Middle frontal gyrus (tissue), 1 donor: ENCODE results near the gene ERG.

Experiments
- DNase-seq: peaks from one replicate; pipeline ENCODE4 v3.0.0-alpha.2; 2015; ENCODE audit warnings: low spot score; ENCODE audit errors: extremely low spot score

The ERG gene

DNA sequence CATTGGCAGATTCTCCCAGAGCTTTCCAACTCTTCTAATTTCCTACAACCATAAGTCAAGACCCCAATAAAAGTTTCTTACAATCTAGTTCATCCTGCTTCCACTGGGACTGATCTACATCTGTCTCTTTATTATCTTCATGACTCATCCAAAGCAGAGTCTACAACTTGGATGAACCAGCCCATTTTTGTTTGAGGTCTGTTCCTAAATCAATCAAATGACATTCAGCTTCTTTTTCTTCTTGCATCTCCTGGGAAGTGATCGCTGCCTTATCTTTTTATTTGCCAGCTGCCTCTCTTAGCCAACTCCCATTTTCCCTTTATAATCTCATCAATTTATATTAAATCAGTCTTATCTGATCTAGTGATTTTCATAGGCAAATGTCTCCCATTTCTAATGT lies 105.6 kb downstream of the ERG start:
- no peak for DNase-seq

DNA sequence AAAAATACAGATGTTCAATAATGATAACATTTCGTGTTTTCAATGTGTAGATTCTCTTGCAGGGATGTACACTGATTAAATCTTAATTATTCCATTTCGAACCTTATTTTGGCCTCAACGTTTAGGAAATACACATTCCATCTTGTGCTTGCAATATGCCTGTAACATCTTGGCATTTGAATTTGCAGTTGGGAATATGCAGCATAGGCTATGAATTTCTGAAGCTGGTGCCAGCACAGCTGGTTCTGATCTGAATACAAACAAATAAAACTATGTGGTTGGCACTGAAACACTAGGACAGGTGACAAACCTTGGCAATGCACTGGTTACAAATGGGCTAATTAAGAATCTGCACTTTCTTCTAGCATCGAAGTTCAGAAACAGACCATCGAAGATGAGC lies 108.4 kb downstream of the ERG start:
- no peak for DNase-seq

DNA sequence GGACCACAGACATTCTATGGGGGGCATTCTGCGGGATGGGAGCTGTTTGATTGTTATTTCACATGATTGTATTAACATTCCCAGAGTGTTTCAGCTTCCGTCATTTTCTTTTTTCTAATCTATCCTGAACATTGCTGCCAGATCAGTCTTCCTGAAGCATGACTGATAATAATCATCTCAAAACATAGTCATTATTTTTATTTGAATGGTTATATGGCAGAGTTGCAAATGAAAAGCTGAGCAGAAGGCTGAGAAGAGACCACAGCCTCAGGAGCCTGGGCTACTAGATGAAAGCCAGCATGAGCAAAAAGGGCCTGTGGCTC lies 109.0 kb downstream of the ERG start:
- no peak for DNase-seq

DNA sequence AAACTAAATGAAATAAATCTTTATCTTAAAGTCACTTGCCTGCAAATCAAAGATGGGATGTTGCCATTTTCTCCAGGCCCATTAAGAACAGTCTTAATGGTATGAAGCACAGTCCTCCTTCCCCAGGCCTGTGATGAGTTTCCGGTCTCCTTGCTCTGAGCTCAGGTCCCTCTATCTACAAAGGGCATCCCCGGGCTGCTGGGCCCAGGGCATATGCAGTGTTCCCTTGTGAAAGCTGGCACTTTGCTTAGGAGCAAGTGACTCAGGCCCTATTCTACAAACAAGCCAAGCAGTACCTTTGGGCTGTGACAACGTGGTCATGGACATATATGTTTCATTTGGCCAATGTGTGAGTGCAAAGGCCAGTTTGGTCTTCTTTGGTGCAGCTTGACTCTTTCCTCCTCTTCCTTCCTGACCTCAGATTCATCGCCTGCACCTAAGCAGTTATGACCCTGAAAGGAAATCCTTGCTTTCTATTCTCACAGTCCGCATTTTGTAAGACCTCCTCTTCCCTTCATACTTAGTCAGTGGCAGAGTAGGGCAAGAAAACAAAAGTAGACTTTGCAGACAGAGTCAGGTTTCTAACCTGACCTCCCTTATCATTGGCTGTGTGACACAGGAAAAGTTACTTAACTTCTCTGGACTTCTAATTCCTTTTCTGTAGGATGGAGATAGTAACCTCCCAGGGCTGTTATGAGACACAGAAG lies 109.5 kb downstream of the ERG start:
- DNase-seq = no peak

DNA sequence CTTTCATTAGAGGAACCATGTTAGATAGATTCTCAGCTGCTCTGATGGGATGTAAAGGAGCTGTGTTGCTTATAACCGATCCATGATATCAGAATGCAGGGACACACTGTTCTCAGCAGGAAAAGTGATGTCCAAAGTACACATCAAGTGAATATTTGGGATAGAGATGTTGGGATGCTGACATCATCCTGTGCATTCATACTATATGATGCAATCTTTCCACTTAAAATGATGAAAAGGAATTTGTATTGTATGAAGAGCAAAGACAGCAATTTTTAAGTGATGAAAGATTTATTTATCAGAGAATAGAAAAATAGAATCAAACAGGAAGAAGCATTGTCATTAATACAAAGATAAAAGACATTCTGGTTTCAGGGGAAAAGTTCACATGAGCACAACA lies 110.1 kb downstream of the ERG start:
- DNase-seq = no peak

DNA sequence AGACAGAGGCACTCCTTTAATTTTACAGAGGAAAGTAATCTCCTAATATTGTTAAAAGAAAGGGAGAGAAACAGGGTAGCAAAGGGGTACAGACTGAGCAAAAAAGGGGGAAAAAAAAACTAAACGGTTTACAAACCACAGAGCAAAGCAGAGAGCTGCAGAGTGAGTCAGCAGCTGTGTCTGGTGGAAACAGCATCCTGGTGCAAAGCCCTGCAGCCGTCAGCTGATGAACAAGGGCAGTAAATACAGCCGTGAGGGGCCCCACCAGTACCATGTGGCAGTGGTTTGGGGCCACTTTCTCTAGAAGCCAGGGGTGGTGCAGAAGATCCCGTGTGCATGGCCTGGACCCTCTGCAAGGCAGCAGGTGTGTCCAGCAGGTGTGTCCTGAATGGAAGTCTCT lies 111.3 kb downstream of the ERG start:
- DNase-seq = no peak

DNA sequence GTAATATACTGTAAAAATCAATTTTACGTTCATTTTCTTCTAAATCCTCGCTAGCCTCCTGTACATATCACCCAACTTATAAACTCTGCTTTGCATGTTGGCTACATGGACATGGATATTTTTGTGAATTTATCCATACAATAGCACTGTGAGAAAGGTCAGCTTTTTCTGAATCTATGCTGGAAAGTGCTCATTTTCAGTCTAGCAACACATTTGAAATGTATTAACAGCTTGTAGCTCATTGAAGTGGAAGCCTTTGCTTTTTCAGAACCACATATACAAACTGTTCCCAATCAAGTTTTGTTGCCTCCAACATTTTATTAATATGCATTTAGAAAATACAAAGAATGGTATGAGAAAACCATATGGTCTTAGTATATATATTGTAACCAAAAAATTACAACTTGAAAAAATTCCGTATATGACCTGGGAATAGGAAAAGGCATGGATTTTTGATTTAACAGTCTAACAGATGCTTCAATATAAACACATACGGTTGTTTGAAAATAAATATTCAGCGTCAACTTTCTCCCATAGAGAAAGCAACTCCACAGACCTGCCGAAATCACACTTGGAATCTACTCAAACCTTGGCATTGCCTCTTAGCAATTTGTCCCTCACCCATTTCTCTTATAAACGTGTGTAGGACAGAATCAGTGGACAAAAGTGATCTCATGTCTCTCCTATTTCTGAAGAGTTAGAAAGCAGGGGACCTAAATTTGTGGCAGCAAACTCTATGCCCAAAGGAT lies 112.7 kb downstream of the ERG start:
- DNase-seq = no peak

DNA sequence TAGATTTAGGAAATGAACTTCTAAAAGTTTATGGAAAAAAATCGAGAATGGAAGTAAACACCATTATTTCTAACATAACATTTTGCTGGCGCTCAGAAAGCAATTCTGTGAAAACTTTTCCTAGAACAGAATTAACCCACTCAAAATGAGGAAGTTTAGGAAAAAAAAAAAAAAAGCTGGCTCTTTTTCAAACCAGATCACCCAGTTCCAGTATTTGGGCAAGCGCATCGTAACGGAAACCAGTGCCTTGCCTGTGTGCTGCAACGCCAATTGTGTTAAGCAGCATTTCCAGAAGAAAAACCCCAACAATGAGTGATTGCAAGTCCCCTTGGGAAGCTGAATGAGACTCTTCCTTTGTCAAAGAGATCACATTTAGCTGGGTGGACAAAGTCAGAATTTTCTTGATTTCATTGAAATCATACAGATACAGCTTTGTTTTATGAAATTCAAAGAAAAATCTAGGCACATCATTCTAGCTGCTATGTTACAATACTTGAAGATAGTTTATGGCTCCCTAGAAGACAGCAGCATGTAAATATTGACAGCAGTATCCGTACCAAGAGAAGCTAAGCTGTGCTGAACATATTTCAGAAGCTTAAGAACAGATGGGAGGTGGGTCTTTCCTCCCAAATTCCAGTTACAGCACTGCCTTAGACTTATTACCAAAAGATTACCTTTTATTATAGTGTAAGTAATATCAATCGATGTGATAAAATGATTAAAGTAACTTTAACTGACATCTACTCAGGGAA lies 113.4 kb downstream of the ERG start:
- no peak for DNase-seq

DNA sequence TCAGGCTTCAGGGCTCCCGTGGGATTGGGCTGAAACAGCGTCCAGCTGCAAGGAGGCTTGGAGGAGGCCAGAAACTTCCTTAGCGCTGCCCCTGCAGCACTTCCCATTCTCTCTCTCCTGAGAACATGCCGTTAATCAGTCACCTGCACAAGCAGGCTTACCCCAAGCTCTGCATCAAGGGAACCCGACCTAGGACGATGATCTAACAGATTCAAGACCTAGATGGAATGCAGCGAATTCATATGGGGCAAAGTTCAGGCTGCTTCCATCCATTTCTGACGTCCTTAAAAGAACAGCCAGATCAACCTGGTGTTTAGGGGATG lies 114.1 kb downstream of the ERG start:
- no peak for DNase-seq

DNA sequence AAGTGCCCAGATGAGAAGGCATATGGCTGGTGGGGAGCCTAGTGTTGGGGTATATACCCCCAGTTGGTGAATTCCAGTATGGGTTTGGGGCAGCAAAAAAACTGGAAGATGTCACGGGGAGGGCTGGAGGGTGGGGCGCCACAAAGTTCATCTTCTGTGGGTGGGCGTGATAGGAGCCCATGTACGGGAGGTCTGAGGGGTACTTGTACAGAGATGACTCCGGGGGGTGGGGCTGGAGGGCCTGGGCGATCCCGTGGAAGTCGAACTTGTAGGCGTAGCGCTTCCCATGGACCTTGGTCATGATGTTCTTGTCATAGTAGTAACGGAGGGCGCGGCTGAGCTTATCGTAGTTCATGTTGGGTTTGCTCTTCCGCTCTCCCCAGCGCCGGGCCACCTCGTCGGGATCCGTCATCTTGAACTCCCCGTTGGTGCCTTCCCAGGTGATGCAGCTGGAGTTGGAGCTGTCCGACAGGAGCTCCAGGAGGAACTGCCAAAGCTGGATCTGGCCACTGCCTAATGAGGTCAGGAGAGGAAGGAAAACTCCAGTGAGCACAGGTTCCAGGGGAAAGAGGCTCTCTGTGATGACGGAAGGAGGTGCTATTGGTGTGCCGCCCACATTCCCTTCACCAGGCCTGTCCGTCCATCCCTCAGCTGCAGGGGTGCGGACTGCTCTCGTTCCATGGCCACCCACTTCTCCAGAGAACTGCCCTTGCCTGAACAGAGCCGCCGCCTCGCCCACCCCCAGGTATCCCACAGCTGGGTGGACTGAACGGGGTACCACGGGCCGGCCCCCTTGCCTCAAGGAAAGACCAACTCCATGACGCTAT lies 114.7 kb downstream of the ERG start:
- no peak for DNase-seq

DNA sequence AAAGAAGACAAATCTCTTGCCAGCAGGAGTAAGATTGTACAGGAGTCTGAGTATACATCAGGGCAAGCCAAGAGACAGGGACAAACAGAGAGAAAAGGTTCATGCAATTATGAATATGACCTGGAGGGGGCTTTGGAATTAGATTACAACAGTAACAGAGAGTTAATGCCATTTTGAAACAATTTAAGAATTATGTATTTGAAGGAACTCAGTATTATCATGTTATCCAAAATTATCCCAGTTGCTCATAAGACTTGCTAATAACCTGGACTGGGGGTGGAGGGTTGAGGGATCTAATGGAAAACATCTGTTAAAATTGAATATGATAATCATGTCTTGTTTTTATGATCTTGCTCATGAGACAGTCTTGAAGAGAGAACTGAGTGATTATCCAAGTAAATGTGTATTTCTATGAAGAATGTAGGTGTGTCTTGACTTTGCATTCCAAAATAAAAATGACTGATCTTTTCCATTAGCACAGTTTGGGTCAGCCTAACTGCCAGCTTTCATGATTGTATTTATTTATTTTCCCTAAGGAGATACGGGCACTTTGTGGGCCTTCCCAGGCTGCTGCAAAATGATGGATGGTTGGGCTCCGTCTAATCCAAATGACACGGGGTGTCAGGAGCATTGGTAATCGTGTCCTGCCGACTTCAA lies 117.7 kb downstream of the ERG start:
- no peak for DNase-seq

DNA sequence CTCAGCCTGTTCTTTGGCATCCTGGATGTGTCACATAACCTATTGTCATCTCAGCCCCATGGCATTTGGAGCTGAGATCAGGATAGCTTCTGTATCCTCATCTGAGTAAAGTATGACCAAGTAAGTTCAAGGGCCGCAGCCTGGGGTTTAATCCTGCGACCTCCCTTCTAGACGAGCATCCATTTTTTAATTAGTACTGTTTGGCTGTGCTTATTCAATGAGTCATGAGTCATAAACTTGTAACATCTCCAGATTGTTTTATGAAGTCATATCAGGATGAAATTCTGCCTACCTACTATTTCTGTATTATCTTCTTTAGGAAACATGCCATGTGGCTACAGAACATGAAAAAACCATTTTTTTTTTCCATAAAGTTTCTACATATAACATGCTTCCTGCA lies 119.1 kb downstream of the ERG start:
- DNase-seq = no peak

DNA sequence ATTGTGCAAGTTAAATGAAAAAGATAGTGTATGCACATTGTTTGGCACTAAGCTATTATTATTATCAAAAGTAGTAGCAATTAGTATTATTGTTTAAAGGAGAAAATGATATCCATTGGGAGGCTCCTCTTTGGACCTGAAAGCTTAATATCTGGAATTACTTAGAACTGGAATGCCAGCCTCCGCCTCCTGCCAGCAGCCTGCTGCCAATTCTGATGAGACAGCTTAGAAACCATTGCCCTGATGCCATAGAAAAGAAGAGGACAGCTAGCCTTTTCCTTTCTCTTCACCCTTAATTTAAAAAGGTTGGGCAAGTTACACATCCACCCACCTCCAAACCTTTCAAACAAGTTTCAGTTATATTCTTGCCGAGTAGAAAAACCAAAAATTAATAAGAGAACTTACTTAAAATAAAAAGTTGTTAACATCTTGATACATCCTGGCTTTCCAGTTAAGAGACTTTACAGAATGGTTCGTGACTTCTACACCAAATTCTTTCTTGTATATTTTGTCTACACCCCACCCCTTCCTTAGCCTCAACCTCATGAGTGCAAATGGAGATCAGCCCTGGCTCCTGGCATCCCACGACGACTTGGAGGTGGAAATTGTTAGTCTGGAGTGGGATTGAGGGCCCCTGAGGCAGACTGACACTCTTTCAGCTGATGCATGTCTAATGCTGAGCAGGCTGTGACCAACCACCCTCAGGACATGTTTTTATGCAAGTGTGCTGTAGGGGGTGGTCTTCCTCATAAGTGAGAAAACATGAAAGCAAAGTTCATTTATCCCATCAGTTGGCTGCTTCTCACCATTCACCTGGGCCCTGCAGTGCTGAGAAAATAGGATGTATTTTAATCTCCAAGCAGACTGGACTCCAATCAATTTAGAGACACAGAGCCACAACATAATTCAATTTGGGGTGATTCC lies 120.8 kb downstream of the ERG start:
- no peak for DNase-seq

DNA sequence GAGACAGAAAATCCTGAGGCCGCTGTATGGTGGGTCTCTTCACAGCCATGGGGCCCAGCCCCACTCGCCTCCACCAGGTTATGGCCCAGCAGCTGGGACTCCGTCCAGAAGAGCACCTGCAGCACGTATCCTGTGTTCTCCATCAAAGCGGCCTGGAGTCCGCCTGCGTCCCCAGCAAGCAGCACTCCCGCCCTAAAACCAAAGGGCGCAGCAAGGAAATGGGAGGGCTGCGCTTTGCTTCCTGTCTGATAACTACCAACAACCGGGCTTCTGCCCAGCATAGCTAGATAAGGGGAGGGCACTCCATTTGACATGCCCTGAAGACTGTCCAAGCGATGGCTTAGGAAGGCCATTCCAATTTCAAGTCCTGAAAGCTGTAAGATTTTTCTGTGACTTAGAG lies 121.6 kb downstream of the ERG start:
- no peak for DNase-seq

DNA sequence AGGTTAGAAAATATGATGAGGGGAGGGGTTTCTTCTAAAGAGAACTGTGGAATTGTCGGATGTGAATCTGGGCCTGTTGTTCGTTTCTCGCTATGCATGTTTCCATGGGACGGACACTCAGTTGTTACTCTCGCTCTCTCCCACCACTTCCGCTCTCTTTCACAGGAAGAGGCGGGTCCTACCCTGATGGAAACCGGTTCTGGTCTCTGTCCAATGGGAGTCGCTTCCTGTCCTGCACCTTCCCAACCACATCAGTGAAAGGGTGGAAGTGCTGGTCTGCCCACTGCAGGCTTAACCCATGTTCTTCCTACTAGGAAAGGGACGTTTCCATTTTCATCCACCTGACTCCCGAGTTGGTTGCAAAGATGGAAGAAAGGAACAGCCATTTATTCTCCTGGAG lies 122.0 kb downstream of the ERG start:
- no peak for DNase-seq

DNA sequence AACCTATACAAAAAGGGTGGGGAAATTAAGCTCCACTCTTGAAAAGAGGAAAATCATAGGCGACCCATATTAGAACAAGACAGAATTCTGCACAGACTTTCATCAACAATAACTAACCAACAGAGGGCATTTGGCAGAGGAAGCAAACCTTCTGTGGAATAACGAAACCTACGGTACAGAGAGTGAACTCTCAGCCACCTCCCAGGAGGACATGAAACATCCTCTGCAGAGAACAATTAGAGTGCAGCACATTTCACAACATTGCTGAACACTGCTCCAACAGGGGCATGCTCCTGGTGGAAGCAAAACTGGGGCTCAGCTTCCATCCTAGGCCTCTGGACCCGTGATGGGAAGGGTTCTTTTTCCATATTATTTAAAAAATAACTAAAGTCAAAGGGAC lies 130.6 kb downstream of the ERG start:
- DNase-seq = no peak

DNA sequence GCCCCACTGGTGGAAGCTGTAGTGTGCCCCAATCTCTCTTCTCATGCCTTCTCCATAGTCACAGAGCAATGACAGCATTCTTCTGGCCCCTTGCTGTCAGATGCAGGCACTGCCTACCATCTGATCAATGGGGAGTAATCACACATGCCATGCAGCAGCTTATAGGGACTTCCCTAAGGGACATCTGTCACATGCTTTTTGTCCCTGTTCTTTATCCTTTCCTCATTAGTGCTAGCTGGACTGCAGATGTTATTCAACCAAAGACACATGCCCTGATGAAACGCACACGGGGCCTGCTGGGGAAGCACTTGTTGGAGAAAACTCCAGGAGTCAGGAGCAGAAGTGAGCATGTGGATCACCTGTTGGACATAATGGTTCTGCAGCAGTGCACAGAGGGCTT lies 132.8 kb downstream of the ERG start:
- DNase-seq = no peak

DNA sequence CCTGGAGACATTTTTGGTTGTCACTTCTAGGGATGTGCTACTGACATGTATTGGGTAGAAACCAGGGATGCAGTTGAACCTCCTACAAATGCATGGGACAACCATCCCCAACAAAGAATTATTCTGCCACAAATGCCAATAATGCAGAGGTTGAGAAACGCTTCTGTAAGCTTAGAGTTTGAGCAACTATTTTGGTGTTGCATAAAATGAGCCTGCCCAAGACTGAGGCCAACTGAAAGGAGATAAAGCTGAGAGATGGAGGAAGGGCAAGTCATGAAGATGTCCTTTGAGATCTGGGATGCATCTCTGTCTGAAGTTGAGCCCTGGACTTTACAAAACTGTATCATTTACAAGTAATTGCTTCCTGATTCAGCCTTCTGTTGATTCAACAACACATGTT lies 134.6 kb downstream of the ERG start:
- DNase-seq = no peak

DNA sequence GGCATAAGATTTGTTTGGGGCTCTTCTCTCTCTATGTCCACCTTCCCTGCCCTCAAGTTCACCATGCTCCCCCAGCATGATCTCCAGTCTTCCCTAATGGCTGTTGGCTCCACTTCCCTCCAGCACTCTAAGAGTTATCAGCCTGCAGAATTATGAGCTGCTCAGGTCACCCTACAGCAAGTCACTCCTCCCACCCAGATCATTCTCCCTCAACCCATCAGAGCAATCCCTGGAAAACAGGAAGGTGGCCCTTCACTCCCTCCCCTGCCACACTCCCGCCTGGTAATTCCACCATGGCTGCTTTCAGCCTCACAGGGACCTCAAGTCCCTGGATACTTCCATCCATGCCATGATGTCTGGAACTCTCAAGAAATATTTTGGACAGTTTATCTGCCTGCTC lies 137.0 kb downstream of the ERG start:
- no peak for DNase-seq

DNA sequence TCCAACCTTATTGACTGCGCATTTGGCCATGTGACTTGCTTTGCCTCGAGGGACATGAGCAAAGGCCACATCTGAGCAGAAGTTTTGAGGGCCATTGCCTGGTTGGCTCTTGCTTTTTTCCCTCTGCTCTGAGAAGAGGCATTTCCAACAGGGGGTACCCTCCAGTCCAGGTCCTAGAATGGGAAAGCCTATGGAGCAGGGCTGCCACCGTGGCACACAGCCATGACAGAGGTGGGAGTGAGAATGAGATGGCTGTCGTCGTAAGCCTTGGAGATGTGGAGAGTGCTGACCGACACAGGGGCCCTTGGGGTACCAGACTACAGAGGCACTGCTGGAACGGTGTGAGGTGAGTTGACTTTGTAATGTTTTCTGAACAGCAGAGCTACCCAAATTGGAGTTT lies 138.4 kb downstream of the ERG start:
- DNase-seq = no peak
